ENCODE results near the gene MND1.
"Not testable (repeated sequence)": the region's sequence is repeated elsewhere in the genome, so short reads cannot be mapped to it uniquely, and the experiment has no call there.

Gene MND1

GRCh38 chr4:153402366-153402765 lies 57.9 kb downstream of the MND1 start:
- no peak for DNase-seq (ENCODE audit: low read depth in 2 of 2)

GRCh38 chr4:153403726-153404125 lies 59.2 kb downstream of the MND1 start:
- no peak for DNase-seq (ENCODE audit: low read depth in 2 of 2)

GRCh38 chr4:153407906-153408305 lies 63.4 kb downstream of the MND1 start:
- no peak for DNase-seq (ENCODE audit: low read depth in 2 of 2)

GRCh38 chr4:153408932-153409331 lies 64.4 kb downstream of the MND1 start:
- no peak for DNase-seq (ENCODE audit: low read depth in 2 of 2)

- DNase-seq (ENCODE audit: low read depth in 2 of 2) = no peak
Observed at GRCh38 chr4:153409412-153409811, 64.9 kb downstream of the MND1 start.

GRCh38 chr4:153409924-153410501 lies 65.5 kb downstream of the MND1 start:
- no peak for DNase-seq (ENCODE audit: low read depth in 2 of 2)

- DNase-seq (ENCODE audit: low read depth in 2 of 2) = no peak
Observed at GRCh38 chr4:153413842-153414241, 69.4 kb downstream of the MND1 start.

GRCh38 chr4:153416456-153416855 lies 72.0 kb downstream of the MND1 start:
- DNase-seq (ENCODE audit: low read depth in 2 of 2) = not testable (repeated sequence)

- DNase-seq (ENCODE audit: low read depth in 2 of 2) = no peak
Observed at GRCh38 chr4:153418121-153418520, 73.6 kb downstream of the MND1 start.

- no peak for DNase-seq (ENCODE audit: low read depth in 2 of 2)
Observed at GRCh38 chr4:153418558-153418957, 74.1 kb downstream of the MND1 start.

- DNase-seq (ENCODE audit: low read depth in 2 of 2) = no peak
Observed at GRCh38 chr4:153419029-153419428, 74.5 kb downstream of the MND1 start.

GRCh38 chr4:153419673-153420278 lies 75.3 kb downstream of the MND1 start:
- DNase-seq (ENCODE audit: low read depth in 2 of 2) = no peak

- DNase-seq (ENCODE audit: low read depth in 2 of 2) = no peak
Observed at GRCh38 chr4:153420361-153420760, 75.9 kb downstream of the MND1 start.

- DNase-seq (ENCODE audit: low read depth in 2 of 2) = no peak
Observed at GRCh38 chr4:153421941-153422340, 77.5 kb downstream of the MND1 start.

- DNase-seq (ENCODE audit: low read depth in 2 of 2) = no peak
Observed at GRCh38 chr4:153426207-153426885, 81.9 kb downstream of the MND1 start.

- DNase-seq (ENCODE audit: low read depth in 2 of 2) = peak in 1 of 2 experiments; percentile 60
Observed at GRCh38 chr4:153427363-153428071, 83.0 kb downstream of the MND1 start.

GRCh38 chr4:153428941-153429475 lies 84.5 kb downstream of the MND1 start:
- DNase-seq (ENCODE audit: low read depth in 2 of 2) = no peak

- peak; percentile 69 to 70 for DNase-seq (ENCODE audit: low read depth in 2 of 2)
Observed at GRCh38 chr4:153432965-153433753, 88.7 kb downstream of the MND1 start.

GRCh38 chr4:153433754-153434105 lies 89.2 kb downstream of the MND1 start:
- no peak for DNase-seq (ENCODE audit: low read depth in 2 of 2)

- no peak for DNase-seq (ENCODE audit: low read depth in 2 of 2)
Observed at GRCh38 chr4:153434190-153434589, 89.7 kb downstream of the MND1 start.

GRCh38 chr4:153438916-153439756 lies 94.6 kb downstream of the MND1 start:
- DNase-seq (ENCODE audit: low read depth in 2 of 2) = no peak
